ENCODE results near the gene SIX5. TPM values are rescaled to one million over a fixed set of nuclear protein-coding genes. Genes with fewer than 3 reads are reported as not detected.

Gene SIX5
- total RNA-seq, 1 donor from 2014 or later, result 34.2 TPM

GRCh38 chr19:45815481-45816216 is 46.6 kb upstream of the SIX5 start:
- no peak for TF ChIP-seq CTCF (IDR thresholded peaks at IDR 0.05)
- Mint-ChIP-seq H3K36me3 (ENCODE audit: unreplicated experiment) (no peaks in the 10 kb centered on the region), H3K27ac (ENCODE audit: unreplicated experiment) (peak overlapping the region; percentile 72), H3K27me3 (ENCODE audit: unreplicated experiment) (no peaks in the 10 kb centered on the region), H3K4me3 (ENCODE audit: unreplicated experiment) (peak overlapping the region; percentile 88), H3K4me1 (ENCODE audit: unreplicated experiment) (peaks cover 10% of the 10 kb centered on the region), H3K9me3 (ENCODE audit: unreplicated experiment) (no peaks in the 10 kb centered on the region)
- no peak for DNase-seq (ENCODE audit: extremely low spot score, unreplicated experiment)

DNA sequence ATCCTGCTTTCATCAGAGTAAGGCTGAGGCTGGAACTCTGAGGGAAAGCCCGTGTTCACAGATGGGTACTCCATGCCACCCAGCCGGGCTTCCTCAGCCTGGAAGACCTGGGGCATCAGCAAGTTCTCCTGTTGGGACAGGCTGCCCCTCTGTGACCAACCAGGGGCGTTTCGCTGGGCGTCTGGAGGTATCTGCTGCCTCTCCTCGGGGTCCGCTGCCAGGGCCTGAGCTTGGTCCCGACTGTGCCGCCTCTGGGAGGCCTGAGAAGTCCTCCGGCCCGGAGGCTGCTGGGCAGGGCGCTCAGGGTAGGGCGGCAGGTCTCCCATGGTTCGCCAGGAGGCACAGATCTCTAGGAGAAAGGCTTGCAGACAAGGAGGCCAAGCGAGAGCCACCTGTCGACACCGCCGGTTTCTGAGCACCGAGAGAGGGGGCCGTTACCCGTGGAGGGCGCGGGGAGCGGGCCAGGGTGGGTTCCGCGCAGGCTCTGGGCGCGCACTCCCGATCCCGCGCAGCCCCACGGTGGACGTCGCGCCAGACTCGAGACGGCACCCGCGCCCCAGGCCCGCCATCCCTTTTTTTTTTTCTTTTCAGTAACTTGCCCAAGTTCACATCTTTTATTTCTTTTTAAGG is 45.9 kb upstream of the SIX5 start, which contains the start of gene RSPH6A:
RSPH6A (minus strand) TSS at position 458 of the 630 bp plus-strand sequence; CDS start at position 326, 132 bp downstream.
- DNase-seq (ENCODE audit: extremely low spot score, unreplicated experiment), result no peak
- H3K4me1 Mint-ChIP-seq (ENCODE audit: unreplicated experiment), result peaks cover 16% of the 10 kb centered on the region

GRCh38 chr19:45814166-45814780 is 45.2 kb upstream of the SIX5 start:
- no peak overlapping the region for H3K27ac Mint-ChIP-seq (ENCODE audit: unreplicated experiment)
- no peaks in the 10 kb centered on the region for H3K9me3 Mint-ChIP-seq (ENCODE audit: unreplicated experiment)
- peaks cover 22% of the 10 kb centered on the region for H3K4me1 Mint-ChIP-seq (ENCODE audit: unreplicated experiment)
- no peak overlapping the region for H3K4me3 Mint-ChIP-seq (ENCODE audit: unreplicated experiment)
- H3K27me3 Mint-ChIP-seq (ENCODE audit: unreplicated experiment), result no peaks in the 10 kb centered on the region
- H3K36me3 Mint-ChIP-seq (ENCODE audit: unreplicated experiment), result no peaks in the 10 kb centered on the region
- DNase-seq (ENCODE audit: extremely low spot score, unreplicated experiment), result no peak
- TF ChIP-seq CTCF (IDR thresholded peaks at IDR 0.05), result no peak

More for the DNA sequence above, 45.9 kb upstream of the SIX5 start, which contains the start of gene RSPH6A:
- H3K27me3 Mint-ChIP-seq (ENCODE audit: unreplicated experiment), result no peaks in the 10 kb centered on the region
- H3K36me3 Mint-ChIP-seq (ENCODE audit: unreplicated experiment), result no peaks in the 10 kb centered on the region
- TF ChIP-seq CTCF (IDR thresholded peaks at IDR 0.05), result no peak
- H3K27ac Mint-ChIP-seq (ENCODE audit: unreplicated experiment), result peak within 1 kb of the TSS; percentile 72
- peak within 1 kb of the TSS; percentile 88 for H3K4me3 Mint-ChIP-seq (ENCODE audit: unreplicated experiment)
- H3K9me3 Mint-ChIP-seq (ENCODE audit: unreplicated experiment), result no peaks in the 10 kb centered on the region

DNA sequence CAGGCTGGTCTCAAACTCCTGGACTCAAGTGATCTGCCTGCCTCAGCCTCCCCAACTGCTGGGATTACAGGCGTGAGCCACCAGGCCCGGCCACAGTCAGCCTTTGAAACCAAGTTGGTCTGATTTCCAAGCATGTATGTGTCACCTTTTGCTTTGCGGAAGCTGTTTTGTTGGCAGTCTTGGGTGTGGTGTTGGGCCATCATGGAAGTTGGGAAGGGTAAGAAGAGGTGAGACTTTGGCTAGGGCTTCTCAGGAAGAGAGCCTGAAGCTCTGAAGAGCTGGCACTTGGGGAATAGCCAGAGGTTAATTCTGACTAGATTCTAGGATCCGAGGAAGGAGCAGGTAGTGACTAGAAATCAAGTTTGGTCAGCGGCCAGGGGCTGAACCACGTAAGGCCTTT is 43.2 kb upstream of the SIX5 start:
- Mint-ChIP-seq H3K4me1 (ENCODE audit: unreplicated experiment) (peaks cover 22% of the 10 kb centered on the region), H3K27me3 (ENCODE audit: unreplicated experiment) (no peaks in the 10 kb centered on the region), H3K4me3 (ENCODE audit: unreplicated experiment) (no peak overlapping the region), H3K27ac (ENCODE audit: unreplicated experiment) (no peak overlapping the region), H3K36me3 (ENCODE audit: unreplicated experiment) (no peaks in the 10 kb centered on the region), H3K9me3 (ENCODE audit: unreplicated experiment) (no peaks in the 10 kb centered on the region)
- DNase-seq (ENCODE audit: extremely low spot score, unreplicated experiment), result no peak
- no peak for TF ChIP-seq CTCF (IDR thresholded peaks at IDR 0.05)

DNA sequence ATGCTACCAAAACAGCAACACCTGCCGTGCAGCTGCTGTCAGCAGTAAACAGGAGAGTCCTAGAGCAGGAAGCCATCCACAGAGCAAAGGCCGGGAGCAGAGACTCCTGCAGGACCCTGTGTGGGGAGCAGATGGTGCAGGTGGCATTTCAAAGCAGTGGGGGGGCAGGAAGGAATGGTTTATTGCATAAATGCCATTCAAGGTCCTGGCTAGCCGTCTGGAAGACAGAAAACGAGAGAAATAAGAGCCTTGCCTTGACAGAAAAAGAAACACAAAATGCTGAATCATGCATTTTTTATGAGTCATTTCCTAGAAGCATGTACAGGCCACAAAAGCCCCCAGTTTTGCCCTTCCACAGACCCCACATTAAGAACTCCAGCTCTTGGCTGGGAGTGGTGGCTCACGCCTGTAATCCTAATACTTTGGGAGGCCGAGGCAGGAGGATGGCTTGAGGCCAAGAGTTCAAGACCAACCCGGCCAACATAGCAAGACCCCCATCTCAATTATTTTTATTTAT is 40.6 kb upstream of the SIX5 start:
- H3K27ac Mint-ChIP-seq (ENCODE audit: unreplicated experiment), result peak overlapping the region; percentile 92
- no peaks in the 10 kb centered on the region for H3K9me3 Mint-ChIP-seq (ENCODE audit: unreplicated experiment)
- H3K27me3 Mint-ChIP-seq (ENCODE audit: unreplicated experiment), result no peaks in the 10 kb centered on the region
- TF ChIP-seq CTCF (IDR thresholded peaks at IDR 0.05), result no peak
- H3K4me3 Mint-ChIP-seq (ENCODE audit: unreplicated experiment), result no peak overlapping the region
- DNase-seq (ENCODE audit: extremely low spot score, unreplicated experiment), result no peak
- no peaks in the 10 kb centered on the region for H3K36me3 Mint-ChIP-seq (ENCODE audit: unreplicated experiment)
- peaks cover 14% of the 10 kb centered on the region for H3K4me1 Mint-ChIP-seq (ENCODE audit: unreplicated experiment)

All from osteocyte (in vitro differentiated cells).